Skin epidermis (tissue), 12 donors: ENCODE measurements around the gene SIGLEC8.
"Not testable (repeated sequence)": the region's sequence is repeated elsewhere in the genome, so short reads cannot be mapped to it uniquely, and the experiment has no call there.

Experiments
- H3K27ac ChIP-seq, 21 experiments: fragments of 200-600 bp; sonication (generic) in 11 of 21; one replicate each; pipeline ENCODE4 v1.5.0; 2020; ENCODE audit warnings: mild to moderate bottlenecking in 3 of 21, inconsistent platforms in 2 of 21, moderate library complexity in 2 of 21
- H3K4me3 ChIP-seq, 7 experiments: fragments of 200-600 bp; sonication (generic) in 2 of 7; one replicate each; pipeline ENCODE4 v1.5.0; 2020; ENCODE audit warnings: inconsistent platforms in 2 of 7, mild to moderate bottlenecking in 2 of 7, moderate library complexity in 1 of 7

The SIGLEC8 gene

GRCh38 chr19:51476164-51476563 is 17.9 kb upstream of the SIGLEC8 start:
- Histone ChIP-seq H3K4me3 (no peak overlapping the region), H3K27ac (no peak overlapping the region)

- no peak overlapping the region for H3K4me3 ChIP-seq
- no peak overlapping the region for H3K27ac ChIP-seq
Measured at GRCh38 chr19:51473009-51473707, 14.9 kb upstream of the SIGLEC8 start.

- H3K4me3 ChIP-seq, result no peak overlapping the region
- H3K27ac ChIP-seq, result no peak overlapping the region
Measured at GRCh38 chr19:51472607-51473006, 14.4 kb upstream of the SIGLEC8 start.

DNA sequence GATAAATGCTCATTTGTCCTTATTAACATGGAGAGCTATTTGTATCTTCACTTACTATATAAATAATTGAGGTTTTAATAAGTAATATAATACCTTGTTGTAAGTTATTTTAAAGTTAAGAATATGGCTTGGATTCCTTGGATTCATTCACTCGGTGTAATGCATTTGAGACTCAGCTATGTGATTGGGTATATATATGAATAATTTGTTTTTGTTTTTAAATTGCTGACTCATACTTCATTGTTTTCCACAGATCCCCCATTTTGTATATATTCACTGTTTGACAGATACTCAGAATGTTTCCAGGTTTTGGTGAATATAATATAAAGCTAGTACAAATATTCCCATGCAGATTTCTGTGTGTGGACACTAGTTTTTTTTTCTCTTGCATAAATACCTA is 13.3 kb upstream of the SIGLEC8 start:
- Histone ChIP-seq H3K4me3 (no peak overlapping the region), H3K27ac (no peak overlapping the region)

DNA sequence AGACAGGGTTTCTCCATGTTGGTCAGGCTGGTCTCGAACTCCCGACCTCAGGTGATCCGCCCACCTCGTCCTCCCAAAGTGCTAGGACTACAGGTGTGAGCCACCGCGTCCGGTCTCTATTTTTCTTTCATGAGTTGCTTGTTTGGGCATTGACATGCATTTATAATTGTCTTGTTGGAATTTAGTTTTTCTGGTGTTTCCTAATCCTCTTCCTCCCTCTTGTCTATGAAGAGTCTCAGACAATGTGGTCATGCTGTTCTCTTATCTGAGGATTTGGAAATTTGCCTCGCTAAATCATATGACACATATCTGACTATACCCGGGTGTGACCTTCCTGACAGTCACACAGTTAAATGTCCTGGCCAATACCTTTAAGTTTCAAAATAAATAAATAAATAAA is 12.7 kb upstream of the SIGLEC8 start:
- H3K27ac ChIP-seq, result no peak overlapping the region
- no peak overlapping the region for H3K4me3 ChIP-seq

- H3K4me3 ChIP-seq, result no peak overlapping the region
- no peak overlapping the region for H3K27ac ChIP-seq
Measured at GRCh38 chr19:51469629-51470028, 11.4 kb upstream of the SIGLEC8 start.

- Histone ChIP-seq H3K4me3 (no peak overlapping the region), H3K27ac (no peak overlapping the region)
Measured at GRCh38 chr19:51469162-51469561, 10.9 kb upstream of the SIGLEC8 start.

GRCh38 chr19:51468545-51468920 is 10.3 kb upstream of the SIGLEC8 start:
- peak overlapping the region in 1 of 21 experiments; percentile 34 for H3K27ac ChIP-seq
- no peak overlapping the region for H3K4me3 ChIP-seq

DNA sequence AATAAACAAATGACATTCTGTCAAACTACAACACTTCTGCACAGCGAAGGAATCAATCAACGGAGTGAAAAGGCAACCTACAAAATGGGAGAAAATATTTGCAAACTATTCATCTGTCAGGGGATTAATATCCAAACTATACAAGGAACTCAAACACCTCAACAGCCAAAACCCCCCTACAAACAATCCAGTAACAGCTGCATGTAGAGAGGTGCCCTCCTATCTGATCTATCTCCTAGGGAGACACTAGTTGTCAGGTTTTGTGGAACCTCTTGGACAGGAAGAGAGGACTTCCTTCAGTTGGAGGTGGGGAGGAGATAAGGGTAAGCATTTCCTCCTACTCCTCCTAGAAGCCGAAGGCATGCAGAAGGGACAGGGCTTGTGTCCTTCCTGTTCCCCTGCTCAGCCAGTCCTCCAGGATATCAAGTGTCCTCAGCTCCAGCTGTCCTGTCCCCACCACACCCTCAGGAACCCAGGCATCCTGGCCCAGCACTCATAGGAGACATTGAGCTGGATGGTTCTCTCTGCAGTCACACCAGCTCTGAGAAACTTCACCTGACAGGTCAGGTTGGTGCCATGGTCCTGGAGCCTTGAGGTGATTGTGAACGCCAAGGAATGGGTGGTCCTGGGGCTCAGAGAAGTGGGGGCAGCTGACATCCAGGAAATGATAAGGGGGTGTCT is 9.8 kb upstream of the SIGLEC8 start:
- Histone ChIP-seq H3K27ac (peak overlapping the region in 1 of 21 experiments; percentile 34), H3K4me3 (no peak overlapping the region)

GRCh38 chr19:51466723-51467122 is 8.5 kb upstream of the SIGLEC8 start:
- H3K4me3 ChIP-seq, result no peak overlapping the region
- no peak overlapping the region for H3K27ac ChIP-seq

- H3K27ac ChIP-seq, H3K4me3 ChIP-seq: not testable (repeated sequence)
Measured at GRCh38 chr19:51463976-51464581, 5.8 kb upstream of the SIGLEC8 start.

GRCh38 chr19:51462681-51463080 is 4.4 kb upstream of the SIGLEC8 start:
- H3K4me3 ChIP-seq, result no peak overlapping the region
- H3K27ac ChIP-seq, result no peak overlapping the region

GRCh38 chr19:51462276-51462675 is 4.0 kb upstream of the SIGLEC8 start:
- H3K27ac ChIP-seq, result peak overlapping the region in 1 of 21 experiments; percentile 14
- H3K4me3 ChIP-seq, result no peak overlapping the region

DNA sequence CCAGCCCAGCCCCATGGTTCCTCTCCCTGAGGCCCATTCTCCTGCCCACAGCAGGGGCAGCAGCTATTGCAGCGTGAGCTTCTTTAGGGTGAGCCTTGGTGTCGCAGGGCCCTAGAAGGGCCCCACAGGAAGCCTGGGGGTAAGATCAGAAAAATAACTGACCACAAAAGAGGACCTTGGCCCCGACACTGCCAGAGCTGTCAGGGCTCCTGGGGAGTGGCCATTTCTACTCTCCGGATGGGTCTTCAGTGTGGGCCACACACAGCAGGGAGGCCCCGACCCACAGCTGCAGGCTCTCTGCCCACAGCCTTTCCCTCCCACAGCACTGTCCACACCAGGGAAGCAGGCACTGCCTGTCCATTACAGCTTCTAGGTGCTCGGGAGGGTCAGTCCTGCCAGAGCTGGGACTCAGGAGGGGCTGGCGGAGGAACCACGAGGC is 3.5 kb upstream of the SIGLEC8 start:
- Histone ChIP-seq H3K27ac (peak overlapping the region in 2 of 21 experiments; percentile 9 to 14), H3K4me3 (no peak overlapping the region)

DNA sequence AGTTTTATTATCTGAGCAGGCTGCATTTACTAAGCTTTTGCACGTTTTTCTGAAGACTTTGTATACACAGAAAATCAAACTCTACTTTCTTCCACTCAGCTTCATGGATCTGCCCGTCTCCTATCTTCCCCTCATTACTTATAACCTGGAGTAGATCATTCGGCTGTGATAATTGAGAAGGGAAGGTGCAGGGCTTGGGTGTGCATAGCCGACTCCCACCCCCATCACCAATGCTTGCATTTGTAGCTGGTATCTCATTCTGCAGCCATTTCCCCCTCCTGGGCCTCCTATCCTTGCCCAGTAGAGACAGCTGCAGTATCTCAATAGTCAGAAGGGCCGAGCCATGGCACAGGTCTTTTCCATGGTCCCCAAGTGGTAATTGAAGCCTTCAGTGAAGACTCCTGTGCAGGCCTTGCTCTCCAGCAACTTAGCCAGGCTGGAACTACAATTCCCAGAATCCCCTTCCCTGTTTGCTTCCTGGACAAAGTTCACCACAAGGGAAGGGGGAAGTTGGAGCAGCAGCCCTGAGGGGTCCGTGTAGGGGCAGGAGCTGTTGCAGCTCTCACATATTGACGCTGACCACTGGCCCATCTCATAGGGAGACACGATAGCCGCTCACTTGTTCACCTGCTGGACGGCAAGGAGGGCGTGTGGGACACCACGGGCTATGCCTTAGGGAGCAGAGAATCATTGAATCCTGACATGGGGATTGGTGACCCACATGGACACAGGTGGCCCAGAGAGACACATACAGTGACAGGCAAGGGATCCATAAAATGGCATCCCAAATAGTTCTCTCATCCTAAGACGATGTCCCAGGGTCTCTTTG is 2.1 kb upstream of the SIGLEC8 start:
- no peak overlapping the region for H3K4me3 ChIP-seq
- H3K27ac ChIP-seq, result no peak overlapping the region

GRCh38 chr19:51458899-51459505 is 748 bp upstream of the SIGLEC8 start:
- Histone ChIP-seq H3K4me3 (no peak overlapping the region), H3K27ac (no peak overlapping the region)

DNA sequence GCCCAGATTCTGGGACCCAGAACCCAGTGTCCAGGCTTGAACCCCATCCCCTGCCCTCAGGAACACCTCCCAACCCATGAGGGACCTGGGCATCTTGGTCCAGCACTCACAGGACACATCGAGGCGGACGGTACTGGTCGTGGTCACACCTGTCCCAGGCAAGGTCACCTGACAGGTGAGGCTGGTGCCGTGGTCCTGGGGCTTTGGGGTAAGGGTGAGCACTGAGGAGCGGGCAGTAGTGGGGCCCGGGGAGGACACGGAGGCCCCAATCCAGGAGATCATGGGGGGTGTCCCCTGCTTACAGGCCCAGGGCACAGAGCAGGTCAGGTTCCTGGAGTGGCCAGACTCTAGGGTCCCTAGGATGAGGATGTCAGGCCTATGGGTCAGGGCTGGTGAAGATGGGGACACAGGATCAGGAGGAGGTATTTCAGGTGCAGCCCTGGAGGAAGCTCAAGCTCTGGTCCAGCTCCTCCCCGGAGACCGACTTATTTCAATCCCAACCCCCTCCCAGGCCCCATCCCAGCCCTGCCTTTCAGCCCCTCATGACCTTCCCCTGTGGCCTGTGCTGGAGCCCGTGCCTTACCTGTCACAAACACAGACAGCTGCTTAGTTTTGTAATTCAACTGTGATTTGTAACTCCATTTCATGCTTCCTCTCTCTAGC is 772 bp downstream of the SIGLEC8 start:
- Histone ChIP-seq H3K27ac (no peak overlapping the region), H3K4me3 (no peak overlapping the region)

DNA sequence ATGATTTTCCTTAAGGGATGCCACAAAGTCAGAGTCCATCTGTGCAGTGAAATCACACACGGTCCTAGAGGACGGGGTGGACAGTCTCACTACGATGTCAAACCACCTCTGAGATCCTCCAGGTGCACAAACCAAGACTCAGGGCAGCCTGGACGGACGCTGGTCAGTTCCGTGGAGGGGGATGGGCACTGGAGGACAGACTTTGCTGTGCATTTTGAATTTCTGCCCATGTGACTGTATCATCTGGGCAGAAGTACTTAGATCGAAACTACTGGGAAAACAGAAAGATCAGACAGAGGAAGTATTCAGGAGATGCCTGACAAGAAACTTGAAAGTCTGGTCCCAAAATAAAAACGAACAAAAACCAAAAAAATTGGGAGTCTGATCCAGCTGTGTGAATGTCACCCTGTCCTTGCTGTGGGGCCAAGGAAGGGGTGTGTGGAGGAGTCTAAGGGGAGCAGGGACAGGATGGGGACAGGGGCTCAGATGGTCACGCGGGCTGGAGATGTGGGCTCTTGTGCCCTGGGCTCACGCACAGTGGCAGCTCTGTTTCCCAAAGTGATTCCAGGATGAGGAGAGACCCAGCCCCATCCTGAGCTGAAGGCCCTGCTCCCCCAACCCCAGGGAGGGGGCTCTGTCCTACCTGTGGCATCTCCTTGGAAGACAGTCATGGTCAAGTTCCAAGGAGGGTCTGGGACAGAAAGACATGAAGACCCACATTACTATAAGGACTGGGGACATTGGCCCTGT is 1.5 kb downstream of the SIGLEC8 start:
- Histone ChIP-seq H3K4me3 (no peak overlapping the region), H3K27ac (no peak overlapping the region)
